GM19328 (cell line): Measurements from ENCODE around the gene GCC1.
"Not testable (repeated sequence)": the region's sequence is repeated elsewhere in the genome, so short reads cannot be mapped to it uniquely, and the experiment has no call there.

ENCODE experiments used
- ATAC-seq: cut with Tn5 transposase; IDR thresholded peaks from one replicate; pipeline ENCODE4 v1.9.1; 2021; ENCODE audit warnings: mild to moderate bottlenecking, moderate library complexity; ENCODE audit not compliant: unreplicated experiment

GCC1 gene

GRCh38 chr7:127589896-127590295 is 4.5 kb upstream of the GCC1 start:
- ATAC-seq: no peak

DNA sequence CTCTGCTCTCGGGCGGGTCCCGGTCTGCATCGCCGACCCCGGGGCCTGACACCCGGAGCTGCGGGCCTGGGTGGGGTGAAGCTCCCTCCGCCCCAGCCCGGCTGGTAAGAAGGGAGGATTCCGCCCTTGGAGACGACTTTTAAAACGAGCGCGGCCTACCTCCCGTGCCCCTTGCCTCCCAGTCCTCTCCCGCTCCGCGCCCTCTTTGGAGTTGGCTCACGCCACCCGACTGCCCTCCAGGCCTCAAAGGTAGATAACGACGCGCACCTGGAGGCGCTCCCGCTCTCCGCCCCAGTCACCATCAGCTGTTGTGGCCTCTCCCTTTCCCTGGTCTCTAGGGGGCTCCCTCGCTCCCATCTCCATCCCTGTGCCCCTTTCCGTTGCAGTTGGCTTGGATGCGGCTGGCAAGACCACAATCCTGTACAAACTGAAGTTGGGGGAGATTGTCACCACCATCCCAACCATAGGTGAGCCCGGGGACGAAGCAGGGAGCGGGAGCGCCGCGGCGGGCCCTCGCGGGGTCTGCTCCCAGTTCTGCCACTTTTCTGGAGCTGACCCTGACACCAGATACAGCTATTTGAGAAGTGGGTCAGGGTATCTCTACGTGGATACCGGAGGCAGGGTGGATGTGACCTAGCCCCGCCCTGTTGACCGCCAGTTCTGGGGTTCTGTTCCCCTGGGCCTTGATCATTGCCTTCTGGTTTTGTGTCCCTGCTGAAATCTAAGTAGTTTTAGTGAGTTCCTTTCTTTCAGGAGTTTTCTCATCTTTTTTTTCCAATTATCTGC is 3.5 kb upstream of the GCC1 start:
- peak; percentile 5 for ATAC-seq

DNA sequence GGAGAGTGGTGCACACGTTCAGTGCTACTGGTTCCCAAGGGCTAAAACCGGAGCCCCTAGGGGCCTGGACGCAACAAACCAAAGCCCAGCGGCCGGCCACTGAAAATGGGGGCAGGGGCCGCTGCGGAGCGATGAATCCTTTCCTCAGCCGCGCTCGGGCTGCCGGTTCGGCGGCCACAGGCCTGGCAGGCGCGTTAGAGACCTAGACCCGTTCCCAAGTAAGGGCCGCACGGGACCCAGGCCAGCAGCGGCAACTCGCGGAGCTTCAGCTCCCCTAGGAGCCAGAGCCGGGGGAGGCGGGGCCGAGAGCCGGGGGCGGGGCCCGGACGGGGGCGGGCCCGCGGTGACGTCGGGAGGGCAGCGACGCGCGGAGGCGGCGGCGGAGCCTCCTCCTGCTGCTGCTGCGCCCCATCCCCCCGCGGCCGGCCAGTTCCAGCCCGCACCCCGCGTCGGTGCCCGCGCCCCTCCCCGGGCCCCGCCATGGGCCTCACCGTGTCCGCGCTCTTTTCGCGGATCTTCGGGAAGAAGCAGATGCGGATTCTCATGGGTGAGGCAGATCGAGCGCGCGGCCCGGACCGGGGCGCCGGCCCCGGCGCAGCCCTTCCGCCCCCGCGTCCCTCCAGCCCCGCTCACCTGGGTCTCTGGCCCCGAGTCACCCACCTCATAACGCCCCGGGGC is 2.8 kb upstream of the GCC1 start, which contains the start of gene ARF5:
Gene ARF5 (plus strand): TSS at position 393 of the 678 bp plus-strand sequence. CDS start 88 bp downstream, at position 481.
- peak; percentile 50 for ATAC-seq

- no peak for ATAC-seq
Observed at GRCh38 chr7:127587663-127588018, 2.2 kb upstream of the GCC1 start.

- ATAC-seq: no peak
Observed at GRCh38 chr7:127586346-127586745, 950 bp upstream of the GCC1 start.

DNA sequence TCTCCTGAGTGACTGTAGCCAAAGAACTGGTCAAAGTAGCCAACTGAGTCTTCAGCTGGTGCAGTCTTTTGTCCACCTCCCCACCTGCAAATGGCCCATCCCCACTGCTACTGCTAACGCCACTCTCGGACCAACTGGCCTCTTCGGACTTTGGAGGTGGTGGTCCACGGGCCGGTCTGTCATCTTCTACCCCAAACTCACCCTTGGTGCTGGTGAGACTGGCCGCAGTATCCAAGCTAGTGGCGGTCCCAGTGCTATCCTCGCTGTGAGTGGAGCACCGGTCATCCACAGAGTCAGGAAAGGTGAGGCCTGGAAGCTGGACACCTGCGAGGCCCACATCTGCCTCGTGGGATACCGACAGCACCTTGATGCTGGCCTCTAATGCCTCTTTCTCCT is 750 bp downstream of the GCC1 start:
- ATAC-seq: no peak

DNA sequence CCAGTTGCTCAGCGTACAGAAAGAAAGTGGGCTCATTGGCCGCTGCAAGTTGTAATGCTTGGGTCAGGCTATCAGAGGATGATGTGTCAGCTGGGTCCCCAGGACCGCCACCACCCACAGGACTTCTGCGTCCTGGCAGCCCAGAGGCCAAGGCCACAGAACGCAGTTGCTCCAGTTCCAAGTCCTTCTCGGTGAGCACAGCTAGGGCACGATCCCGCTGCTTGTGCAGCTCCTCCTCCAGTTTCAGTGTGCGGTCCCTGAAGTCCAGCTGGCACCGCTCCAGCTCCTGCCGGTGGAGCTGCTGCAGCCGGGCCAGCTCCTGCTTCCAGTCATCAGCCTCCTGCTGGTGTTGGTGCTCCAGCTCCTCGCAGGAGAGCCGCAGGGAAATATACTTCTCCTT is 3.0 kb downstream of the GCC1 start:
- ATAC-seq: no peak

DNA sequence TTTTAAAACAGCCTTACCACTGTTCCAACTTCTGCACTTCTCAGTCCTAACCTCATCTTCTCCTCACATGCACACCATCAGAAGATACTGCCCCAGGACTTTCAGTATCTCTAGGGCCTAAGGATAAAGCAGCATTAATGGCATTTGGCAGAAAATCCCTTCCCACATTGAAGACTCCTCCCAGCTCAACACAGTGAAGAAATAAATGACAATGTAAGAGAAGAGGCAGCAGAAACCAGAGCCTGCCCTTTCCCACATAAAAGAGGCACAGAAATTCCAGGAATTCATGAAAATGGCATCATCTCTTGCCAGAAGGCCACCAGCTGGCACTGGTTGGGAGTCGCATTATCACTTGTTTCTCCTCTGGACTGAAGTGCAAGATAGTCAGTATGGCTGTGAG is 3.7 kb downstream of the GCC1 start:
- no peak for ATAC-seq

DNA sequence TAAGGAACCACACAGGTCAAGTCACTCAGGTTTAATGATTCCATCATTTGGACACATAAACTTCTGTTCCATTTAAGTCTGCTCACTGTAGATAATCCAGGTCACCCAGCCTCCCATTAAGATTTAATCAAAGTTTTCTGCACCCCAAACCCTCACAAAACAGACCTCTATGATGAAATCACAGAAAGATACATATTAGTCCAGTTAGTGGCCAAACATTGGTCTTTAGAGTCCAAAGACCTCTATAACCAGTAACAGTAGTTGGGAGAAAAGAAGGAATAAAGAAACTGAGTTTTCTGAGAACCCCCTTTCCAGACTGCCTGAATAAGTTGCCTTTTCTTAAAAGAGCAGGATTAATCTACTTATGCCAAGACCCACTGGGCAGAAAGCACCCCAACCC is 4.8 kb downstream of the GCC1 start:
- no peak for ATAC-seq

DNA sequence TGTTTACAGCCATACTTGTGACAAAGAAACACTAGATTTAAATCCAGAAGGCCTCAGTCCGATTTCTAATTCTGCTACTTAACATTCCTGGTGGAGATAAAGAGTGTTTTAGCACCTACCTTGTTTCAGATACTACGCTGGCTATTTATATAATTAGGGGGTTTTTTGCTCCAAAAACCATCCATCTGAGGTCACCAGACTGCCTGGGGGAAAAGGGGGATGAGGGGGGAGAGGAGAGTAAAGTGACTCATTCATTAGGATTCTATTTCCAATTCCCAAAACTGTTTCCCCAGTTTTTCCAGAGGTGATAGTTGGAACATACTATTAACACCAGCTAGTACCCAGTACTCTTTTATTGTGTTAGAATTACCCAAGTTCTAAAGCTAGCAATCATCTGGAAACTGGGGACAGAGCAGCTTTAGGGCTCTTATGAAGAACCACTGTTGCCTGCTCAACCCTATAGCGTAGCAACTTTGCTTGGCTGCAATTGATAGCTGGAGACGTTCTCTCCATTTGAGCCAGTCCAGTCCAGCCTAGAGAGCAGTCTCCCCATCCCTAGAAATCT is 6.6 kb downstream of the GCC1 start:
- no peak for ATAC-seq

- ATAC-seq: no peak
Observed at GRCh38 chr7:127578036-127578684, 7.2 kb downstream of the GCC1 start.

GRCh38 chr7:127571741-127572505 is 13.5 kb downstream of the GCC1 start:
- ATAC-seq: no peak

GRCh38 chr7:127568034-127568433 is 17.4 kb downstream of the GCC1 start:
- not testable (repeated sequence) for ATAC-seq

- ATAC-seq: no peak
Observed at GRCh38 chr7:127566242-127566641, 19.2 kb downstream of the GCC1 start.

DNA sequence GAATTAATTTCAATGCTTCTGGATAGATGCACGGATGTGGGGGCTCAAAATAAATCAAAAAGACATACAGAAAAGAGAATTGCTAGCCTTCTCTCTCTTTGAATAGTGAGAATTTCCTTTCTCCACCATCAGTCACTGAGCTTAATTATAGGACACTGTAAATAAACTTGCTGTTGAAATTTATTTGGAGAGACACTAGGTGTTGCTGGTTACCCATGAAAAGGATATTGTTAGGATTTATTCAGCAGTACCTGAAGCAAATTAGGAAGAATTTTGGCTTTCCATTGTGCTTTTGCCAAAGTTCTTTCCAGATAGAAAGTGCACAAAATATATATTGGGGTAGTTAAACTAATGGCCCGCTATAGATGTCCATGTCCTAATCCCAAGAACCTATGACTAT is 27.6 kb downstream of the GCC1 start:
- ATAC-seq: no peak

DNA sequence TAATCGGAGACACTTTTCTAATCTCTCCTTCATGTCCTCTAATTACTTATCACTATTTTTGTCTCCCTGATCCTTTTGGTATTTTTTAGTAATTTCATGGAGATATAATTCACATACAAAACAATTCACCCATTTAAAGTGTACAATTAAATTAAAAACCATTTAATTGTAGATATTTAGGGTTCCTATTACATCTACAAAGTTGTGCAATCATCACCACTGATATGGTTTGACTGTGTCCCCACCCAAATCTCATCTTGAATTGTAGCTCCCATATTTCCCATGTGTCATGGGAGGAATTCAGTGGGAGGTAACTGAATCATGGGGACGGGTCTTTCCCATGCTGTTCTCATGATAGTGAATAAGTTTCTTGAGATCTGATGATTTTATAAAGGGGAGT is 29.0 kb downstream of the GCC1 start:
- no peak for ATAC-seq

- no peak for ATAC-seq
Observed at GRCh38 chr7:127551941-127552340, 33.5 kb downstream of the GCC1 start.

DNA sequence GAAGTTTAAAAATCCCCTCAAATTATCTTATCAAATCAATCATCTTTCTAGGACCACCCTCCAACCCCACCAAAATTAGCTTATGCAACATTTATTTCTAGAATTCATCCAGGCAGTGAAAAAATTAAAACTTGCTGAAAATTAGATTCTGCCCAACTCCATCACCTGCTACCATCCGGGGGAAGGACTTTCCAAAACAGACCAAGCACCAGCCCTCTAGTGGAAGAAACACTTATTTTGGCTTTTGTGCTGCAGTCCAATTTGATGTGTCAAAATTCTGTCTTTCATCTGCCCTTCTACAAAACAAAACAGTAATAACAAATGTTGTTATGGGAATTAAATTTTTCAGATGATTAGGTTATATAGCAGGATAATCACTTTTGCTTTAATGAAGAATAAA is 35.1 kb downstream of the GCC1 start:
- no peak for ATAC-seq

- ATAC-seq: no peak
Observed at GRCh38 chr7:127546313-127546712, 39.1 kb downstream of the GCC1 start.

DNA sequence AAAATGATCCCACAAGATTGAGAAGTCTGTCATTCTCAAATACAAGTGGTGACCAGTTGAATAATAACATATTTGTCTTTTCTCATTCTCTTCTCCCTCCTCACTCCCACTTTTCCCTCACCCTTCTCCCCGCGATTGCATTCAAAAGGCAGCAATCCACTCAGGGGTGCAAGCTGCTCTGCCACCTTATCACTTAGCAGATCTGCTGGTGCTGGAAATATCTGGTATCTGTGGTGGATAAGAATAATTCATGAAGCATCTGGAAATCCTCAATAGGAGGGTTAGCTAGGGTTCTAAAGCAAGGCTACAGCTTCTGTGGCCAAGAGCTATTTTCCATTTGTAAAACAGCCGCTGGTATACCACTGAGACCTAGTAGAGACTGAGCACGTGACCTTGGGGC is 43.8 kb downstream of the GCC1 start:
- ATAC-seq: no peak

GRCh38 chr7:127540461-127540860 is 44.9 kb downstream of the GCC1 start:
- not testable (repeated sequence) for ATAC-seq
